ENCODE measurements around the gene MUTYH.

DNA sequence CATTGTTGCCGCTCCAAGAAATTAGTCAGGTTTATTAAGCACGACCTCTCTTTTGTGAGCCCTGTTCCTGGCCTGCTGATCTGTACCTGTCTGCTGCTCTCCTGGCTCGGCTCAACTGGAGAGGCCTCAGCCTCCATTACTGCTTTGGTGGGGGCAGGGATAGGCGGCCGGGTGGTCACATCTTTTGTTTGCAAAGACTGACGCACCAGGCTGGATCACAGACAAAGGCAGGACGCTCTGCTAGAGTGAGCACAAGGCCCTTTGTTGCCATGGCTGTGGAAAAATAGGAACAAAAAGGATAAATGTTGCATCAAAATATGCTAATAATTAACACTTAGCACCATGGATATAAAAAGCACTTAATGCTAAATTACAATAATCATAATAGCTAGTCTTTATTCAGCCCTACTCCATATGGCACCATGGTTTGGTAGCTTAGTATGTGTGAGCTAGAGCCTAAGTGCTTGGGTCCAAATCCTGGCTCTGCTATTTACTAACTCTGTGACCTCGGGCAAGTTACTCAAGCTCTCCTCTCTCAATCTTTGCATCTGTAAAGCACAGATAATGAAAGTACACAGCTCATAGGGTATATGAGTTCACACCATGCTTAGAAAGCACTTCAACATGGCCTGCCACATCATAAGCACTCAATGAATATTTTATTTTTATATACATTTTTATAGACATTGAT, 42.4 kb downstream of the MUTYH start:
- TF ChIP-seq RAD21 (IDR thresholded peaks at IDR 0.05; ENCODE audit: low read depth), result no peak
- TF ChIP-seq CEBPB (IDR thresholded peaks at IDR 0.05), result no peak
- TF ChIP-seq, protein P1, sequence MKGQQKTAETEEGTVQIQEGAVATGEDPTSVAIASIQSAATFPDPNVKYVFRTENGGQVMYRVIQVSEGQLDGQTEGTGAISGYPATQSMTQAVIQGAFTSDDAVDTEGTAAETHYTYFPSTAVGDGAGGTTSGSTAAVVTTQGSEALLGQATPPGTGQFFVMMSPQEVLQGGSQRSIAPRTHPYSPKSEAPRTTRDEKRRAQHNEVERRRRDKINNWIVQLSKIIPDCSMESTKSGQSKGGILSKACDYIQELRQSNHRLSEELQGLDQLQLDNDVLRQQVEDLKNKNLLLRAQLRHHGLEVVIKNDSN (IDR thresholded peaks at IDR 0.05), result no peak
- no peak for TF ChIP-seq FOXM1 (IDR thresholded peaks at IDR 0.05; ENCODE audit: borderline replicate concordance, low read depth)
- no peak for TF ChIP-seq YY1 (IDR thresholded peaks at IDR 0.05; ENCODE audit: low read depth)
- TF ChIP-seq, protein P2, sequence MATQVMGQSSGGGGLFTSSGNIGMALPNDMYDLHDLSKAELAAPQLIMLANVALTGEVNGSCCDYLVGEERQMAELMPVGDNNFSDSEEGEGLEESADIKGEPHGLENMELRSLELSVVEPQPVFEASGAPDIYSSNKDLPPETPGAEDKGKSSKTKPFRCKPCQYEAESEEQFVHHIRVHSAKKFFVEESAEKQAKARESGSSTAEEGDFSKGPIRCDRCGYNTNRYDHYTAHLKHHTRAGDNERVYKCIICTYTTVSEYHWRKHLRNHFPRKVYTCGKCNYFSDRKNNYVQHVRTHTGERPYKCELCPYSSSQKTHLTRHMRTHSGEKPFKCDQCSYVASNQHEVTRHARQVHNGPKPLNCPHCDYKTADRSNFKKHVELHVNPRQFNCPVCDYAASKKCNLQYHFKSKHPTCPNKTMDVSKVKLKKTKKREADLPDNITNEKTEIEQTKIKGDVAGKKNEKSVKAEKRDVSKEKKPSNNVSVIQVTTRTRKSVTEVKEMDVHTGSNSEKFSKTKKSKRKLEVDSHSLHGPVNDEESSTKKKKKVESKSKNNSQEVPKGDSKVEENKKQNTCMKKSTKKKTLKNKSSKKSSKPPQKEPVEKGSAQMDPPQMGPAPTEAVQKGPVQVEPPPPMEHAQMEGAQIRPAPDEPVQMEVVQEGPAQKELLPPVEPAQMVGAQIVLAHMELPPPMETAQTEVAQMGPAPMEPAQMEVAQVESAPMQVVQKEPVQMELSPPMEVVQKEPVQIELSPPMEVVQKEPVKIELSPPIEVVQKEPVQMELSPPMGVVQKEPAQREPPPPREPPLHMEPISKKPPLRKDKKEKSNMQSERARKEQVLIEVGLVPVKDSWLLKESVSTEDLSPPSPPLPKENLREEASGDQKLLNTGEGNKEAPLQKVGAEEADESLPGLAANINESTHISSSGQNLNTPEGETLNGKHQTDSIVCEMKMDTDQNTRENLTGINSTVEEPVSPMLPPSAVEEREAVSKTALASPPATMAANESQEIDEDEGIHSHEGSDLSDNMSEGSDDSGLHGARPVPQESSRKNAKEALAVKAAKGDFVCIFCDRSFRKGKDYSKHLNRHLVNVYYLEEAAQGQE (IDR thresholded peaks at IDR 0.05; ENCODE audit: low read depth), result no peak
- TF ChIP-seq EP300 (IDR thresholded peaks at IDR 0.05; ENCODE audit: borderline replicate concordance), result no peak
- no peak for TF ChIP-seq EGR1 (IDR thresholded peaks at IDR 0.05)
- no peak for TF ChIP-seq TEAD4 (IDR thresholded peaks at IDR 0.05)
- TF ChIP-seq, protein P3, sequence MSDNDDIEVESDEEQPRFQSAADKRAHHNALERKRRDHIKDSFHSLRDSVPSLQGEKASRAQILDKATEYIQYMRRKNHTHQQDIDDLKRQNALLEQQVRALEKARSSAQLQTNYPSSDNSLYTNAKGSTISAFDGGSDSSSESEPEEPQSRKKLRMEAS (IDR thresholded peaks at IDR 0.05), result no peak
- TF ChIP-seq TCF12 (IDR thresholded peaks at IDR 0.05; ENCODE audit: low read depth), result no peak
- TF ChIP-seq ZBTB7A (IDR thresholded peaks at IDR 0.05; ENCODE audit: low read depth), result no peak
- TF ChIP-seq CREB1 (IDR thresholded peaks at IDR 0.05; ENCODE audit: low read depth), result no peak
